ENCODE results near the gene WNT8A. TPM values are rescaled to one million over a fixed set of nuclear protein-coding genes. Genes with fewer than 3 reads are reported as not detected.

Gene WNT8A
- total RNA-seq, 1 experiment from 2014 or later, result not detected

DNA sequence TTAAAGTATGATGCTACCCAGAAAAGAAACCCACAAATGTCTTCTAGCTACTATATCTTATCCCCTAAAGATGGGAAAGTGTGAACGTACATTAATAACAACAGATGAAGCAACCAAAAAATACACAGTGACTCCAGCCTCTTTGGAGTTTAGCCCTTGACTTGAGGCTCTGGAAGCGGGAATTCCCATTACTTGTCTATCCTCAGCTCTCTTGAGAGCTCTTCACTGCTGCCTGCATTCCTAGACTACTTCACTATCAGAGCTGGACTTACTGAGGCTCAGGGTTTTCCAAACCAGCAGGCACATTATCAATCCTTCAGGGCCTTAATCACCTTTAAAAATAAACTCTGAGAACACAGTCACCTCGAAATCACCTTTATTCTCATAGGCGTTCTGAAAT lies 56.4 kb downstream of the WNT8A start:
- H3K27me3 ChIP-seq (ENCODE audit: insufficient read depth, low read length), result no peaks in the 10 kb centered on the region
- H3K79me2 ChIP-seq (ENCODE audit: insufficient read depth, low read length), result no peaks in the 10 kb centered on the region
- no peak for ATAC-seq
- H3K9me3 ChIP-seq (ENCODE audit: control insufficient read depth in 1 of 2, insufficient read depth in 1 of 2, low read depth in 1 of 2, low read length in 2 of 2), result no peaks in the 10 kb centered on the region
- H3K9me2 ChIP-seq (ENCODE audit: insufficient read depth), result no peaks in the 10 kb centered on the region
- H3K4me3 ChIP-seq (replicated peaks in 1 of 2; ENCODE audit: low read depth in 1 of 2, low read length in 2 of 2), result no peak overlapping the region
- no TSS peak for BruUV-seq (replicated peaks)
- RAD21 ChIA-PET (ENCODE audit: low non-redundant PET in 1 of 2, low total read pairs in 2 of 2, uncharacterized antibody in 2 of 2, unreplicated experiment in 2 of 2), result no interaction called here
- peaks cover 0 to 6% of the 10 kb centered on the region in 2 experiments; a peak in 1 of 4 replicates for H3K4me1 ChIP-seq (ENCODE audit: control insufficient read depth in 1 of 2, insufficient read depth in 2 of 2, low read length in 2 of 2)
- H4K20me1 ChIP-seq (ENCODE audit: insufficient read depth), result no peaks in the 10 kb centered on the region
- POLR2A ChIA-PET, result no interaction called here
- H2AFZ ChIP-seq (ENCODE audit: low read depth, low read length, poor library complexity, severe bottlenecking), result no peak overlapping the region
- no peak for TF ChIP-seq TCF7L2 (IDR thresholded peaks at IDR 0.05; ENCODE audit: borderline replicate concordance, extremely low read depth, insufficient read depth, insufficient read length)
- TF ChIP-seq SIN3A (IDR thresholded peaks at IDR 0.05; ENCODE audit: low read depth), result no peak
- no peak for TF ChIP-seq EZH2 (IDR thresholded peaks at IDR 0.05)
- no peak for TF ChIP-seq EGR1 (IDR thresholded peaks at IDR 0.05; ENCODE audit: low read depth)
- TF ChIP-seq, protein P1, sequence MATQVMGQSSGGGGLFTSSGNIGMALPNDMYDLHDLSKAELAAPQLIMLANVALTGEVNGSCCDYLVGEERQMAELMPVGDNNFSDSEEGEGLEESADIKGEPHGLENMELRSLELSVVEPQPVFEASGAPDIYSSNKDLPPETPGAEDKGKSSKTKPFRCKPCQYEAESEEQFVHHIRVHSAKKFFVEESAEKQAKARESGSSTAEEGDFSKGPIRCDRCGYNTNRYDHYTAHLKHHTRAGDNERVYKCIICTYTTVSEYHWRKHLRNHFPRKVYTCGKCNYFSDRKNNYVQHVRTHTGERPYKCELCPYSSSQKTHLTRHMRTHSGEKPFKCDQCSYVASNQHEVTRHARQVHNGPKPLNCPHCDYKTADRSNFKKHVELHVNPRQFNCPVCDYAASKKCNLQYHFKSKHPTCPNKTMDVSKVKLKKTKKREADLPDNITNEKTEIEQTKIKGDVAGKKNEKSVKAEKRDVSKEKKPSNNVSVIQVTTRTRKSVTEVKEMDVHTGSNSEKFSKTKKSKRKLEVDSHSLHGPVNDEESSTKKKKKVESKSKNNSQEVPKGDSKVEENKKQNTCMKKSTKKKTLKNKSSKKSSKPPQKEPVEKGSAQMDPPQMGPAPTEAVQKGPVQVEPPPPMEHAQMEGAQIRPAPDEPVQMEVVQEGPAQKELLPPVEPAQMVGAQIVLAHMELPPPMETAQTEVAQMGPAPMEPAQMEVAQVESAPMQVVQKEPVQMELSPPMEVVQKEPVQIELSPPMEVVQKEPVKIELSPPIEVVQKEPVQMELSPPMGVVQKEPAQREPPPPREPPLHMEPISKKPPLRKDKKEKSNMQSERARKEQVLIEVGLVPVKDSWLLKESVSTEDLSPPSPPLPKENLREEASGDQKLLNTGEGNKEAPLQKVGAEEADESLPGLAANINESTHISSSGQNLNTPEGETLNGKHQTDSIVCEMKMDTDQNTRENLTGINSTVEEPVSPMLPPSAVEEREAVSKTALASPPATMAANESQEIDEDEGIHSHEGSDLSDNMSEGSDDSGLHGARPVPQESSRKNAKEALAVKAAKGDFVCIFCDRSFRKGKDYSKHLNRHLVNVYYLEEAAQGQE (IDR thresholded peaks at IDR 0.05; ENCODE audit: low read depth), result no peak
- TF ChIP-seq POLR2AphosphoS5 (IDR thresholded peaks at IDR 0.05; ENCODE audit: low read depth, low read length), result no peak
- TF ChIP-seq POLR2A (IDR thresholded peaks at IDR 0.05; ENCODE audit: borderline replicate concordance, extremely low read depth, insufficient read depth, insufficient read length), result no peak
- TF ChIP-seq, protein P2, sequence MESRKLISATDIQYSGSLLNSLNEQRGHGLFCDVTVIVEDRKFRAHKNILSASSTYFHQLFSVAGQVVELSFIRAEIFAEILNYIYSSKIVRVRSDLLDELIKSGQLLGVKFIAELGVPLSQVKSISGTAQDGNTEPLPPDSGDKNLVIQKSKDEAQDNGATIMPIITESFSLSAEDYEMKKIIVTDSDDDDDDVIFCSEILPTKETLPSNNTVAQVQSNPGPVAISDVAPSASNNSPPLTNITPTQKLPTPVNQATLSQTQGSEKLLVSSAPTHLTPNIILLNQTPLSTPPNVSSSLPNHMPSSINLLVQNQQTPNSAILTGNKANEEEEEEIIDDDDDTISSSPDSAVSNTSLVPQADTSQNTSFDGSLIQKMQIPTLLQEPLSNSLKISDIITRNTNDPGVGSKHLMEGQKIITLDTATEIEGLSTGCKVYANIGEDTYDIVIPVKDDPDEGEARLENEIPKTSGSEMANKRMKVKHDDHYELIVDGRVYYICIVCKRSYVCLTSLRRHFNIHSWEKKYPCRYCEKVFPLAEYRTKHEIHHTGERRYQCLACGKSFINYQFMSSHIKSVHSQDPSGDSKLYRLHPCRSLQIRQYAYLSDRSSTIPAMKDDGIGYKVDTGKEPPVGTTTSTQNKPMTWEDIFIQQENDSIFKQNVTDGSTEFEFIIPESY (IDR thresholded peaks at IDR 0.05; ENCODE audit: extremely low read depth, insufficient replicate concordance, low read length), result no peak
- no peak for TF ChIP-seq YY1 (IDR thresholded peaks at IDR 0.05; ENCODE audit: extremely low read depth, insufficient replicate concordance, low read depth, low read length)
- DNase-seq (ENCODE audit: low read depth, low spot score), result no peak
- H3K36me3 ChIP-seq (ENCODE audit: control insufficient read depth in 1 of 2, insufficient read depth in 2 of 2, low read length in 2 of 2), result no peaks in the 10 kb centered on the region
- H3K4me2 ChIP-seq (ENCODE audit: low read length), result no peak overlapping the region
- no peak overlapping the region for H3K27ac ChIP-seq (ENCODE audit: low read depth, low read length)
- H3K9ac ChIP-seq (ENCODE audit: low read length), result no peak overlapping the region
- CTCF ChIA-PET, result no interaction called here
- intact Hi-C loops (cut with micrococcal nuclease), result no loop called here

Other genes with a start within 250 kb of the WNT8A start
- gene MYOT, start 216.2 kb upstream of the WNT8A start, total RNA-seq (2021; ENCODE audit: unreplicated experiment), result not detected
- gene PKD2L2, start 194.6 kb upstream of the WNT8A start, total RNA-seq (2021; ENCODE audit: unreplicated experiment), result not detected
- 13.6 TPM for gene FAM13B, start 51.0 kb upstream of the WNT8A start, total RNA-seq (2021; ENCODE audit: unreplicated experiment)
- 3.1 TPM for gene NME5, start 55.4 kb downstream of the WNT8A start, total RNA-seq (2021; ENCODE audit: unreplicated experiment)
- gene BRD8, start 94.6 kb downstream of the WNT8A start, total RNA-seq (2021; ENCODE audit: unreplicated experiment), result 80.8 TPM
- gene KIF20A, start 95.1 kb downstream of the WNT8A start, total RNA-seq (2021; ENCODE audit: unreplicated experiment), result 74.2 TPM
- 40.0 TPM for gene CDC23, start 129.3 kb downstream of the WNT8A start, total RNA-seq (2021; ENCODE audit: unreplicated experiment)
- gene GFRA3, start 190.6 kb downstream of the WNT8A start, total RNA-seq (2021; ENCODE audit: unreplicated experiment), result not detected
- gene CDC25C, start 247.8 kb downstream of the WNT8A start, total RNA-seq (2021; ENCODE audit: unreplicated experiment), result 19.3 TPM